GM15510 (cell line): ENCODE data around the gene CENPB.

Experiments
- POLR2A ChIP-seq: IDR thresholded peaks from 3 replicates; pipeline ENCODE4 v1.6.1; 2011; ENCODE audit warnings: borderline replicate concordance; ENCODE audit not compliant: insufficient read length; ENCODE audit errors: extremely low read depth

The CENPB gene

DNA sequence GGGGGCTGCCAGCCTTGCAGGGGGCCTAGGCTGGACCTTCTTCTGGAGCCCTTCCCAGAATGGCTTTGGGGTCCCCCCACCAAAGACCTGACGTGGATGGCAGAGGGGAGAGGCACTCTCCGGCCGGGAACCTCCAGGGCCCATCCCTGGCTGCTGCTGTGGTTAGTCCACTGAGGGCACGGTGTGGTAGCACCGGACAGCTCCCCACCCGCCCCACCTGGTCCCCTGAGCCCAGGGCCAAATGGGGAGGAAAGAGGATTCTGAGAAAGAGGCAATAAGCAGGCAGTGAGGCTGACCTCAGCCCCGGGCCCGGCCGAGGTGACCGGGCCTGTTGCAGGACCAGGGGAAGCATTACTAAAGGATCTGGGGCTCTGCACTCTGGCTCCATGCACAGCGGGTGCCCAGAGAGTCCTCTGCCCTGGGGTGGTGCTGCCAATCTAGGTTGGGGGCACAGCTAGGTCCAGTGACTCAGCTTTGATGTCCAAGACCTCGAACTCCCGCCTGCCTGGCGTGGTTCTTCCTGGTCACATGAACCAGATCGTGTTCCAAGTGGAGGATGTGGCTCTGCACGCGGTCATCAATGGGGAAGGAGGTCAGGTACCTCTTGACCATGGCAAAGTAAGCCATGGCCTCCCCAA lies 2.2 kb downstream of the CENPB start:
- no peak for TF ChIP-seq POLR2A

DNA sequence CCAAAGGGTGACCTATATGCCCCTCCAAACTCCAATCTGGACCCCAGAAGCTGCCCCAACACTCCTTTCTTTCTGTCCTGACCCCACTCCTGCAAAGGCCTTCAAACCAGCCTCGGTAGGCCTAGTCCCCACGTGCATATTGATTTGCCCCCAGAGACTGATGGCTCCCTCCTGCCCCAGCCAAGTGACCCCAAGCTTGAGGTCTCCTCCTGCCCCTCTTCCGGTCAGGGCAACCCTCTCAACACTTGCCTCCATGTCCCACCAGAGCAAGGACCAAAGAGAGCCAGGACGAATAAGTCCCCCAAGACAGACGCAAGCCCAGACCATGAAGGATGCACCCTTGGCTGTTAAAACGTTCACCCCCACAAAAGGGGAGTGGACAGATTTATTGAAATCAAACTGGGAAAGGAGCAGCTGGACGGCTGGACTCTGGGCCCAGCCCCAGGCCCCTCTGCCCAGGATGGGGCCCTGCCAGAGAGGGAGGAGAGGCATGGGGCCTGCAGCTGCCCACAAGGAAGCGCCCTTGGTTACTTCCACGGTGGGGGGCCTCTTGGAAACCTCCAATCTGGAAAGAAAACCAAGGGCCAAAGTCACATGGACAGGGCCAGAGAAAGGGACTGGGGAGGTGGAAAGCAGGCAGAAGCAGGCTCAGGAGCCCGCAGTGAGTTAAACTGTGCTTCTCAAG lies 2.9 kb downstream of the CENPB start:
- no peak for TF ChIP-seq POLR2A

DNA sequence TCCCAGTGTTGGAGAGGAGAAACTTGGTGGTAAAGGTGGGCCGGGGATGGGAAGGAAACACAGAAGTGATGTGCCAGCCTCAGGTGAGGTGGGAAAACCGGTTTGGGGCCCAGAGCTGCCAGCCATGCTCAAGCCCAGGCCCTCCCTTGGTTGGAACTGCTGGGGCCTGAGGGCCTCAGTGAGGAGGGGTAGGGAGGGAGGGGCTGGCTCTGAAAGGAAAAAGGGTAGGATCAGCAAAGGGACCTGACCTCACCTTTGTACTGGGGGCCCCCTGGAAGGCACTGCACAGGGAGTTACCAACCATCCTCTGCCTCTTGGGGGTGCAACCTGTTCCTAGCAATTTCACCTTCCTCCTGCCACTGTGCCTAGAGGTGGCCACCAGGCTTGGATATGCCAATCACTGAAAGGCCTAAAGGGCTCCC lies 3.5 kb downstream of the CENPB start:
- no peak for TF ChIP-seq POLR2A

DNA sequence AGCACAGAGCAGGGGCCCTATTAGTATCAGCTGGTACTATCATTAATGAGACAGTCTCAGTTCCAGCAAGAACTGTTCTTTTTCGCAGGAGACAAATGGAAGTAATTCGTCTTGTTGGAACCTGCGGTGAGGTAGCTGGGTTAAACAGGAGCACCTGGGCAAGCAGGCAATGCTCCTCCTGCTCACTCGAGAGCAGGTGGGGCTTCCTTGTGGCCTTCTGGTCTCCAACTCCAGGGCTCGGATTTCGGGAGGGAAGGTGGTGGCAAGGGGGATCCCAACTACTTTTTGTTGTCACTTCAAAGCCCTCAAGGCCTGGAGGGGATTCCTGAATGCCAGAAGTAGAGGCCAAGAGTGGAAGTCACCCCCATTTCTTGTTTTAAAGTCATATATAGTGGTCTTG lies 3.9 kb downstream of the CENPB start:
- TF ChIP-seq POLR2A, result no peak

- TF ChIP-seq POLR2A, result no peak
Measured at GRCh38 chr20:3781153-3781910, 5.2 kb downstream of the CENPB start, which contains the start of gene SPEF1. Gene SPEF1 (minus strand): TSS chr20:3781448. CDS start chr20:3781287, 161 bp downstream.

DNA sequence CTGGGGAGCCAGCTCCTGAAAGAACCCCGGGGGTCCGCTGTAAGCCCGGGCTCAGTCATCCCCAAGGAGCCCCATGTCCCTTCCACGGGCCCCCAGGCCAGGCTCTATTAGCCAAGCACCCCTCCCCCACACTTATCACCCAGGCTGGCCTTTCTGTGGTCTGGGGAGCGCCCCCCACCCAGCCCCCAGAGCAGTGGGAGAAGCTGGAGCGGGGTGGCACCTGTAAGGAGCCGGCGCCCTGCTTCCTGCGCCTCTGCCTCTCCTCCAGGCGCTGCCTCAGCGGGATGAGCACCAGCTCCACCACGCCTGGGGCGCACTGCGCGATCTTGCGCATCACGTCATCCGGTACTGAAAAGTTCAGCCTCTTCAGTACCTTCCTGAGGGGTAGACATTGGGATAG lies 7.6 kb downstream of the CENPB start:
- no peak for TF ChIP-seq POLR2A

GRCh38 chr20:3777716-3778629 lies 8.6 kb downstream of the CENPB start:
- TF ChIP-seq POLR2A, result no peak

DNA sequence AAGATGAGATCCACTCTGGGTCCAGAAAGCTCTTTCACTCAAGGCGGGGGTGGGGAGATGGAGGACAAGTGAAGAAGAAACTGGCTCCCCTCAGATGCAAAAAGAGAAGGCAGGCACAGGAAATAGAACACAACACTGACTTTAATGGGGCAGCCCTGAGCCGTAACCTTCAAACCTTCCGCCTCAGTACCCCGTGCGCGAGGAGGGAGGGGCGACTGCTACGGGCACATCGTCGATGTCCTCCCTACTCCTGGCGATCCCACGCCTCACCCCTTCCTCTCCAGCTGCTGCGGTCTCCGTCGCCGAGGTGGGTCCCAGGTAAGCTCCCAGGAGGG lies 9.2 kb downstream of the CENPB start:
- TF ChIP-seq POLR2A, result no peak

DNA sequence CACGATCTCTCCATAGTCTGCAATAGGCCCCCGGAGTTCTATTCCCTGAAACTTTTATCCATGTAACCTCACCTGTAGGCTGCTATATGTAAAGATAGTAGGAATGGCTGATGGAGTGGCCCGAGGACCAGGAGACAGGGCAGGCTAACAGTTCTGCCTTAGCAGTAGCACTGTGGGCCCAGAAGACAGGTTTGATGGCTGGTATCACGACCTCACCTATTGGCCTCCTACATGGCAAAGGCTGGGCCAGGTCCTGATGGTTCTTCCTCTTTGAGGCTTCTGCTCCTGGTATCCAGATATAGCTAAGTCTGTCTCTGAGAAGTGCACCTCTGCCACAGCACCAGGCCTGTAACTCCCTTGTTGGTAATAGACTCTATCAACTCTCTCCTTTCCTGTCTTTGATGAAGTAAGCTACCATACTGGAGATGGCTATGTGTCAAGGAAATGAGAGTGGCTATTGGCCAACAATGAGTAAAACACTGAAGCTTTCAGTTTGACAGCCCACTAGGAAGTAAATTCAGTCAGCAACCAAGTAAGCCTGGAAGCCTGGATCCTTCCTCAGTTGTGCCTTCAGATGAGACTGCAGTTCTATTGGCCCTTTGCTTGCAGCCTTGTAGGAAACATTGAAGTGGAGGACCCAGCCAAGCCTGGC lies 11.0 kb downstream of the CENPB start:
- TF ChIP-seq POLR2A, result no peak

DNA sequence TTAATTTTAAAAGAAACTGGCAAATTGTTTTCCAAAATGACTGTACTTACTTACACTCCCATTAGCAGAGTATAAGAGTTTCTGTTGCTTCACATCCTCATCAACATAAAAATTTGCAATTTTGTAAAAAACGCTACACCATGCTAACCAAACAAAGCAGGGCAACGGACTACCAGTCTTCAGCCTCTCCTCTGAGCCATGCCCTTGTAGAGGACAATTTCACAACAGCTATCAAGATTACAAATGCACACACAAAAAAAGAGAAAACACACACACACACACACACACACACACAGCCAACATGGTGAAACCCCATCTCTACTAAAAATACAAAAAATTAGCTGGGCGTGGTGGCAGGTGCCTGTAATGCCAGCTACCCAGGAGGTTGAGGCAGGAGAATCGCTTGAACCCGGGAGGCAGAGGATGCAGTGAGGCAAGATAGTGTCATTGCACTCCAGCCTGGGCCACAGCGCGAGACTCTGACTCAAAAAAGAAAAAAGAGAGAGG lies 14.9 kb downstream of the CENPB start:
- TF ChIP-seq POLR2A, result no peak

- TF ChIP-seq POLR2A, result no peak
Measured at GRCh38 chr20:3768342-3769130, 18.0 kb downstream of the CENPB start.

DNA sequence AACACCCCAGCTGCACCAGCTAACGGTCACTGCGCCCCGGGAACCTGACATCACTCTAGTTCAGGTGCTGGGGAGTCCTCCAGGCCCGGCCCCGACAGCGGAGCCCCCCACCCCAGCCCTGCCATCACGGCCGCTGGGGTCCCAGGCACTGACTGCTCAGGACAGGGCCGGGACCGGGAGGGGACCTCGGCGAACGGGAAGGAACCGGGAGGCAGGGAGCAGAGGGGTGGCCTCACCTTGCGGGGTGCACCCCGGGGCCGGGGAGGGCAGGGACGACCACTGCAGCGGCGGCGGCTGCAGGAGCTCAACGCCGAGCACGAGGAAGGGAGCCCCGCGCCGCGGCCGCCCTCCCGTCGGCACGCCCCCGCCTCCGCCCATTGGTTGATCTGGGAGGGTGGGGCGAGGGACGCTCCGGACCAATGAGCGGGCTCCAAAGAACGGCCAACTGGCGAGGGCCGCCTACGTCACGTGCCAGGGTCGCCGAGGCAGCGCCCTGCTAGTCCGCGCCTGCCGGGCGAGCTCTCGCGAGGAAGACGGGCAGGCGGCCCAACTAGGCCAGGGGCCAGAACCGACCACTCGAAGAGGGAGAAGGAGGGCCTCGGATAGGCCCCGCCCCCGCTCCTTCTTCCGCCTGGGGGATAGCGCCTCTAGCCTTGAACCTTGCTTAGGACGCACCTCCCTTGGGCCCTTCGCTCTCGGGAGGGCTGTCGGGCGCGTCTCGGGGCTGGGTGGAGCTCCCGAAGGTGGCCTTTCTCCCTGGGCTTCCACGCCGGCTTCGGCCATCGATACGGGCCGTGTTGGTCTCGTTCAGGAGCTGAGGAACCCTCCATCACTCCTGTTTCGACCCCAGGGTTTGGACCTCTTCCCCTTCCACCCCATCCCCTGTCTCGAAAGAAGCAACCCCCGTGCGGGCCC lies 18.9 kb downstream of the CENPB start, which contains the start of gene ADISSP:
Gene ADISSP (minus strand): TSS at position 327 of the 915 bp plus-strand sequence. CDS start 7,653 bp downstream, outside the sequence.
- peak; percentile 69 for TF ChIP-seq POLR2A

DNA sequence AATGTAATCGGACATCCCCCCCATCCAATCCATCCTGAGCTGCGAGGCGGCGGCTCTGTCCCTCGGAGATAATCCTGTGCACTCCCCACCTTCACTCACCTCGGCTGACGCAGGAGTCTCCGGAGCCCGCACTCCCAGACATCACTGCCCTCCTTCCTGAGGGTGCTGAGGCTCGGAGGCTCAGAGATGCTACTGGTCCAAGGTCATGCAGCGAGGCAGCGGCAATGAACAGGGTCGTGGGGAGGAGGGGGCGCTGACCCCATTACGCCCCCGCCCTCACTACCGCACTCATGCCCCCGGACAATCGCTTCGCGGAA lies 19.5 kb downstream of the CENPB start:
- no peak for TF ChIP-seq POLR2A
